Glutamatergic neuron (in vitro differentiated cells): ENCODE results near the gene PRODH2. TPM values are rescaled to one million over a fixed set of nuclear protein-coding genes. Genes with fewer than 3 reads are reported as not detected.

Experiments
- DNase-seq: peaks from one replicate; pipeline ENCODE4 v3.0.0; 2022
- H3K27ac Mint-ChIP-seq: one replicate; pipeline ENCODE4 v1.8.0; 2020; ENCODE audit warnings: mild to moderate bottlenecking, mixed read lengths, inconsistent platforms; ENCODE audit not compliant: unreplicated experiment
- H3K27me3 Mint-ChIP-seq: one replicate; pipeline ENCODE4 v1.8.0; 2020; ENCODE audit warnings: mild to moderate bottlenecking, moderate library complexity, mixed read lengths, inconsistent platforms; ENCODE audit not compliant: unreplicated experiment
- H3K36me3 Mint-ChIP-seq: one replicate; pipeline ENCODE4 v1.8.0; 2020; ENCODE audit warnings: mild to moderate bottlenecking, mixed read lengths, inconsistent platforms; ENCODE audit not compliant: unreplicated experiment
- H3K4me1 Mint-ChIP-seq: one replicate; pipeline ENCODE4 v1.8.0; 2020; ENCODE audit warnings: mild to moderate bottlenecking, low read depth, mixed read lengths, inconsistent platforms; ENCODE audit not compliant: unreplicated experiment
- H3K4me3 Mint-ChIP-seq: one replicate; pipeline ENCODE4 v1.8.0; 2020; ENCODE audit warnings: mild to moderate bottlenecking, mixed read lengths, inconsistent platforms; ENCODE audit not compliant: unreplicated experiment
- H3K9me3 Mint-ChIP-seq: one replicate; pipeline ENCODE4 v1.8.0; 2020; ENCODE audit warnings: mild to moderate bottlenecking, moderate library complexity, mixed read lengths, inconsistent platforms; ENCODE audit not compliant: unreplicated experiment
- CTCF ChIP-seq: fragments of 200-600 bp; sonication (generic); IDR thresholded peaks from one replicate; pipeline ENCODE4 v1.5.0; 2021; ENCODE audit not compliant: partially characterized antibody, unreplicated experiment
- total RNA-seq: library from RNA; stranded (reverse); fragmentation: NEBNext Ultra II Directional; extraction: Animal tissue kit (Norgen Biotek cat#: 25700); gene quantifications from one replicate; pipeline ENCODE4 v1.2.1, GENCODE V29; 2021; ENCODE audit not compliant: unreplicated experiment

PRODH2 gene
- total RNA-seq, 1 donor from 2014 or later, result 0.64 TPM

GRCh38 chr19:35780058-35780457, 32.6 kb downstream of the PRODH2 start:
- TF ChIP-seq CTCF, result no peak
- H3K9me3 Mint-ChIP-seq, result peaks cover 10% of the 10 kb centered on the region
- H3K27me3 Mint-ChIP-seq, result peaks cover 20% of the 10 kb centered on the region
- peaks cover 15% of the 10 kb centered on the region for H3K4me1 Mint-ChIP-seq
- no peak overlapping the region for H3K27ac Mint-ChIP-seq
- peaks cover 8% of the 10 kb centered on the region for H3K36me3 Mint-ChIP-seq
- no peak for DNase-seq
- no peak overlapping the region for H3K4me3 Mint-ChIP-seq

- peaks cover 20% of the 10 kb centered on the region for H3K4me1 Mint-ChIP-seq
- DNase-seq, result no peak
- no peak for TF ChIP-seq CTCF
- peaks cover 12% of the 10 kb centered on the region for H3K36me3 Mint-ChIP-seq
- H3K4me3 Mint-ChIP-seq, result no peak overlapping the region
- H3K27me3 Mint-ChIP-seq, result peaks cover 29% of the 10 kb centered on the region
- peaks cover 17% of the 10 kb centered on the region for H3K9me3 Mint-ChIP-seq
- H3K27ac Mint-ChIP-seq, result peak overlapping the region; percentile 48
Observed at GRCh38 chr19:35779033-35779432, 33.6 kb downstream of the PRODH2 start.

GRCh38 chr19:35777961-35778360, 34.7 kb downstream of the PRODH2 start:
- peaks cover 12% of the 10 kb centered on the region for H3K36me3 Mint-ChIP-seq
- no peak for DNase-seq
- H3K4me1 Mint-ChIP-seq, result peaks cover 18% of the 10 kb centered on the region
- H3K4me3 Mint-ChIP-seq, result peak overlapping the region; percentile 94
- no peak for TF ChIP-seq CTCF
- H3K27me3 Mint-ChIP-seq, result peaks cover 25% of the 10 kb centered on the region
- no peak overlapping the region for H3K27ac Mint-ChIP-seq
- peaks cover 14% of the 10 kb centered on the region for H3K9me3 Mint-ChIP-seq

GRCh38 chr19:35777086-35777841, 35.4 kb downstream of the PRODH2 start:
- Mint-ChIP-seq H3K4me1 (peaks cover 18% of the 10 kb centered on the region), H3K4me3 (peak overlapping the region; percentile 94), H3K36me3 (peaks cover 12% of the 10 kb centered on the region), H3K27me3 (peaks cover 25% of the 10 kb centered on the region), H3K9me3 (peaks cover 15% of the 10 kb centered on the region), H3K27ac (peak overlapping the region; percentile 92)
- TF ChIP-seq CTCF, result no peak
- DNase-seq, result no peak

GRCh38 chr19:35776102-35776788, 36.4 kb downstream of the PRODH2 start:
- H3K4me3 Mint-ChIP-seq, result peak overlapping the region; percentile 94
- H3K27ac Mint-ChIP-seq, result peak overlapping the region; percentile 92
- peaks cover 15% of the 10 kb centered on the region for H3K9me3 Mint-ChIP-seq
- TF ChIP-seq CTCF, result no peak
- H3K4me1 Mint-ChIP-seq, result peaks cover 18% of the 10 kb centered on the region
- DNase-seq, result no peak
- H3K27me3 Mint-ChIP-seq, result peaks cover 25% of the 10 kb centered on the region
- H3K36me3 Mint-ChIP-seq, result peaks cover 12% of the 10 kb centered on the region
